Measurements from ENCODE around the gene RNF152. TPM values are rescaled to one million over a fixed set of nuclear protein-coding genes. Genes with fewer than 3 reads are reported as not detected.
A peak's percentile ranks its signal among the peaks of the same experiment; 100 is the strongest.

RNF152 gene
- total RNA-seq, 4 donors from 2014 or later = 11.8 to 16.7 (median 12.8) TPM

DNA sequence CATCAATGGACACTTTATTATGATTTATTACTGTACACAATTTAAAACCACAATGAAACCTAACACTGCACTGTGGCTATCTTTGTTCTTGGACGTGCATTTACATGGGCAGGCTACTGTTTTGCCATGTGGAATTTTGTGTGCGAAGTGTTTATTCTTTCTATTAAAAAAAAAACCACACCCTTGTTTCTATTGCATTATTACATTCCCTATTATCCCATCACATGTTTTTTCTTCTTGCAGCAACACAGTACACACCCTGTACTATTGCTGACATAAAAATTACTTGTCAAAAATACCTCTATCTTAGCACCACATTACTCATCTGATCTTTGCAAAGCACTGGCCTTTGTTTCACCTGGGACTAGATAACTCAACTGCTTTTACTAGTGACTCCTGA is 1.5 kb downstream of the RNF152 start:
- Histone ChIP-seq H3K4me1 (peaks cover 0 to 32% (median 4%) of the 10 kb centered on the region in 4 donors), H3K27me3 (peaks cover 0 to 6% of the 10 kb centered on the region in 2 donors), H3K9me3 (no peaks in the 10 kb centered on the region), H3K4me3 (peak overlapping the region in 1 of 4 donors; percentile 82), H3K36me3 (no peaks in the 10 kb centered on the region), H3K27ac (peak overlapping the region in 2 of 4 donors; percentile 9 to 88)
- 48 to 60% methylated on average over 2 of the region's 2 CpGs for WGBS, 2 donors
- DNase-seq (ENCODE audit: low spot score in 2 of 2) = no peak
- TF ChIP-seq POLR2A (IDR thresholded peaks at IDR 0.05) (no peak), EP300 (IDR thresholded peaks at IDR 0.05) (peak in 1 of 2 donors; percentile 36)
- TF ChIP-seq, protein P1, sequence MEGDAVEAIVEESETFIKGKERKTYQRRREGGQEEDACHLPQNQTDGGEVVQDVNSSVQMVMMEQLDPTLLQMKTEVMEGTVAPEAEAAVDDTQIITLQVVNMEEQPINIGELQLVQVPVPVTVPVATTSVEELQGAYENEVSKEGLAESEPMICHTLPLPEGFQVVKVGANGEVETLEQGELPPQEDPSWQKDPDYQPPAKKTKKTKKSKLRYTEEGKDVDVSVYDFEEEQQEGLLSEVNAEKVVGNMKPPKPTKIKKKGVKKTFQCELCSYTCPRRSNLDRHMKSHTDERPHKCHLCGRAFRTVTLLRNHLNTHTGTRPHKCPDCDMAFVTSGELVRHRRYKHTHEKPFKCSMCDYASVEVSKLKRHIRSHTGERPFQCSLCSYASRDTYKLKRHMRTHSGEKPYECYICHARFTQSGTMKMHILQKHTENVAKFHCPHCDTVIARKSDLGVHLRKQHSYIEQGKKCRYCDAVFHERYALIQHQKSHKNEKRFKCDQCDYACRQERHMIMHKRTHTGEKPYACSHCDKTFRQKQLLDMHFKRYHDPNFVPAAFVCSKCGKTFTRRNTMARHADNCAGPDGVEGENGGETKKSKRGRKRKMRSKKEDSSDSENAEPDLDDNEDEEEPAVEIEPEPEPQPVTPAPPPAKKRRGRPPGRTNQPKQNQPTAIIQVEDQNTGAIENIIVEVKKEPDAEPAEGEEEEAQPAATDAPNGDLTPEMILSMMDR (IDR thresholded peaks at IDR 0.05) = no peak

DNA sequence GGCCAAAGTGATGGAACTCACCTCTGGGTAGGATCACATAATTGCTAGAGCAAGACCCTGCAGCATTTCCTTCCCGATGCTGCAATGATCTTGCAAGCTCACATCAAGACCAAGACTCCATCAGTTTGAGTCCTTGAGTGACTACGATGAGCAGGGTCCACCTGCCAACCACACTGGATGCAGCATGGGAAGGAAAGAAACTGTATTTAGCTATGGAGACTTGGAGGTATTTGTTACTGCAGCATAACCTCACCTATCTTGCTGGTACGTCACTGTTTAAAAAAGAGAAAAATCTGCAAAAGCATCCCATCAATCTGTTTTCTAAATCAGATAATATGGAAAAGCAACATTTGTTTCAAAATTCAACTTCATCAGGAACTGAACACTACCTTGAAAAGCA is 2.5 kb downstream of the RNF152 start:
- no peak overlapping the region for H3K27ac ChIP-seq
- DNase-seq (ENCODE audit: low spot score in 2 of 2) = no peak
- 92 to 93% methylated on average over 3 of the region's 3 CpGs for WGBS, 2 donors
- TF ChIP-seq EP300 (IDR thresholded peaks at IDR 0.05) (no peak), POLR2A (IDR thresholded peaks at IDR 0.05) (no peak)
- TF ChIP-seq, protein P1 (IDR thresholded peaks at IDR 0.05) = no peak
- peaks cover 0 to 32% (median 4%) of the 10 kb centered on the region in 4 donors for H3K4me1 ChIP-seq
- no peaks in the 10 kb centered on the region for H3K36me3 ChIP-seq
- H3K9me3 ChIP-seq = no peaks in the 10 kb centered on the region
- H3K4me3 ChIP-seq = no peak overlapping the region
- peaks cover 0 to 6% of the 10 kb centered on the region in 2 donors for H3K27me3 ChIP-seq

DNA sequence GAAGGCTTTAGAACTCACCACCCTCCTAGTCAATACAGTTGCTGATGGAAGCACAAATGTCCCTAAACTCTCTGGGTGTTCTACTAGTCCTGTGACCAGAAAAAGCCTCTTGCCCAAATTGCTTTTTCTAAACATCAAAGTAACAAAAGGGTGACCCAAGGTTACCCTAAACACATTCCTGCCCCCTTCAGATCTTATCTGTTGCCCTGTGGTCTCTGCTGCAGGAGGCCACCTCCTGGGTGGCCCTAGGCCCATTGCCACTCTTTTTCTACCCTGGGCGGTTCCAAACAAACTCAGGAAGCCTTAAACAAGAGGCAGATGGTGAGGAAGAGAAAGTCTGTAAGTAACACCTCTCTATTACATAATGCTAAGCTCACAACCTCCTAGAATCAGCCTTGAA is 3.3 kb downstream of the RNF152 start:
- WGBS, 2 donors = 71 to 81% methylated on average over 1 of the region's 1 CpG
- H3K4me1 ChIP-seq = peaks cover 0 to 24% (median 3%) of the 10 kb centered on the region in 4 donors
- peaks cover 0 to 6% of the 10 kb centered on the region in 2 donors for H3K27me3 ChIP-seq
- TF ChIP-seq EP300 (IDR thresholded peaks at IDR 0.05) (no peak), POLR2A (IDR thresholded peaks at IDR 0.05) (no peak)
- TF ChIP-seq, protein P1 (IDR thresholded peaks at IDR 0.05) = no peak
- no peaks in the 10 kb centered on the region for H3K9me3 ChIP-seq
- no peak overlapping the region for H3K27ac ChIP-seq
- no peak for DNase-seq (ENCODE audit: low spot score in 2 of 2)
- H3K36me3 ChIP-seq = no peaks in the 10 kb centered on the region
- H3K4me3 ChIP-seq = no peak overlapping the region

DNA sequence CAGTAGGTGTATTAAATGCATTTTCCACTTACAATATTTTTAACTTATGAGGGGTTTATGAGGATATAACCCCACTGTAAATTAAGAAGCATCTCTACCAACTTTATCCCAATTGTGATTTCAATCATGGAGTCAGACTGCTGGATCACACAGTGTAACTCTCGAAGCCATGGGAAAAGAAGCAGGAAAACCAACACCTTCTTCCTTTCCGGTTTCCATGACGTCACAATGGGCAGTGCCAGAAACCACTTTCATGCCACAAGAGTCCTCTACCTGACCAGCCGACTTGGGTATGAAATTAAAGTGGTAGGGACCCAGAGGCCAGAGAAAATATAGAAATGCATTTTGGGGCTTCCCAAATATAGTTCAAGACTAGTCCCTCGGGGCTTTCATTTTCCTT is 4.2 kb downstream of the RNF152 start:
- no peak for DNase-seq (ENCODE audit: low spot score in 2 of 2)
- no peak overlapping the region for H3K27ac ChIP-seq
- TF ChIP-seq POLR2A (IDR thresholded peaks at IDR 0.05) (no peak), EP300 (IDR thresholded peaks at IDR 0.05) (no peak)
- TF ChIP-seq, protein P1 (IDR thresholded peaks at IDR 0.05) = no peak
- 81 to 82% methylated on average over 5 of the region's 5 CpGs for WGBS, 2 donors
- H3K36me3 ChIP-seq = no peaks in the 10 kb centered on the region
- H3K9me3 ChIP-seq = no peaks in the 10 kb centered on the region
- no peak overlapping the region for H3K4me3 ChIP-seq
- H3K4me1 ChIP-seq = peaks cover 0 to 23% (median 2%) of the 10 kb centered on the region in 4 donors
- H3K27me3 ChIP-seq = peaks cover 0 to 6% of the 10 kb centered on the region in 2 donors

DNA sequence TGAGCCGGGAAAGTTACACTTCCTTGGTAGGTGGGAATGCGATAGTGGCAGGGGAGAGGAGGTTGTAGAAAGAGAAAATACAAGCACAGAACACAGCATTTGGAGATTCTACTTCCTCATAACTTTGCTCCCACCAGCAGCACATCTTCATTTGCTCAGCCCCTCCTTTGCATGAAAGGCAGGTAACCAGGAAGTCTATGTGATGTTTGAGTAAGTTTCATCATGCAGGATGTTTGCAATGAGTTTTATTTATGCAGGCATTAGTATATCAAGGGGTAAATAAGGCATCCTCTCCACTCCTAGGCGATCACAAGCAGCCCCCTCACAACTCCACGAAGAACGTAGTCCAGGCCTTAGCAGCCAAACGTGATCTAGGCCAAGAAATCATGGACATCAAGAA is 5.0 kb downstream of the RNF152 start:
- TF ChIP-seq, protein P1 (IDR thresholded peaks at IDR 0.05) = no peak
- TF ChIP-seq POLR2A (IDR thresholded peaks at IDR 0.05) = no peak
- TF ChIP-seq EP300 (IDR thresholded peaks at IDR 0.05) = no peak
- H3K4me3 ChIP-seq = no peak overlapping the region
- peaks cover 0 to 15% (median 2%) of the 10 kb centered on the region in 4 donors for H3K4me1 ChIP-seq
- H3K36me3 ChIP-seq = no peaks in the 10 kb centered on the region
- no peak for DNase-seq (ENCODE audit: low spot score in 2 of 2)
- H3K9me3 ChIP-seq = no peaks in the 10 kb centered on the region
- WGBS, 2 donors = 80 to 90% methylated on average over 6 of the region's 6 CpGs
- peaks cover 0 to 4% of the 10 kb centered on the region in 2 donors for H3K27me3 ChIP-seq
- no peak overlapping the region for H3K27ac ChIP-seq
